ENCODE results near the gene KIF5A.

Gene KIF5A

DNA sequence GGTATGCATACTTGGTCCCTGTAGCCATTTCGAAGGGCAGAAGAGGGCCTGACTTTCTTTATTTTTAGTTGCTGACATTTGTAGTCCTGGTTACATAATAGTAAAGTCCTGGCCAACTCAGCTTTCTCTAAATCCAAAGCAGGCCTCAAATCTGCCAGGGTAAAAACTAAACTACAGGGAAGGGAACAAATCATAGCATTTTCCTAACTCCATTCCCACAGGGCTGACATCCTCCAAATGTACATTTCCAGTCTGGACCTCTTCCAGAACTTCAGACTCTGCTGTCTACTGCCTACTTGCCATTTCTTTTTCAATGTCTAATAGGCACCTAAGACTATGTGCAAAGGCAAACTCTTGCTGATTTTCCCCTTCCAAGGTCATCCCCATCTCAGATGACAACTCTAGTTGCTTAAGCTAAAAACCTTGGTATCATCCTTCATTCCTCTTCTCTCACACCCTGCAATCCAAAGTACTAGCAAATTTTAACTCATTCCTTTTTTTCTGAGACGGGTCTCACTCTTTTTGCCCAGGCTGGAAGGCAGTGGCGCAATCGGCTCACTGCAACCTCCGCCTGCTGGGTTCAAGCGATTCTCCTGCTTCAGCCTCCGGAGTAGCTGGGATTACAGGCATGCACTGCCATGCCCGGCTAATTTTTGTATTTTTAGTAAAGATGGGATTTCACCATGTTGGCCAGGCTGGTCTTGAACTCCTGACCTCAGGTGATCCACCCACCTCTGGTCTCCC is 31.5 kb upstream of the KIF5A start:
- TF ChIP-seq CTCF (IDR thresholded peaks at IDR 0.05; ENCODE audit: low read depth, low read length), result no peak
- peak overlapping the region; percentile 99 for H3K4me3 ChIP-seq (ENCODE audit: low read depth, low read length)

GRCh38 chr12:57518920-57519795 is 30.7 kb upstream of the KIF5A start:
- H3K4me3 ChIP-seq (ENCODE audit: low read depth, low read length), result peak overlapping the region; percentile 99
- no peak for TF ChIP-seq CTCF (IDR thresholded peaks at IDR 0.05; ENCODE audit: low read depth, low read length)

GRCh38 chr12:57519796-57520052 is 30.1 kb upstream of the KIF5A start:
- TF ChIP-seq CTCF (IDR thresholded peaks at IDR 0.05; ENCODE audit: low read depth, low read length), result no peak
- H3K4me3 ChIP-seq (ENCODE audit: low read depth, low read length), result peak overlapping the region; percentile 99

DNA sequence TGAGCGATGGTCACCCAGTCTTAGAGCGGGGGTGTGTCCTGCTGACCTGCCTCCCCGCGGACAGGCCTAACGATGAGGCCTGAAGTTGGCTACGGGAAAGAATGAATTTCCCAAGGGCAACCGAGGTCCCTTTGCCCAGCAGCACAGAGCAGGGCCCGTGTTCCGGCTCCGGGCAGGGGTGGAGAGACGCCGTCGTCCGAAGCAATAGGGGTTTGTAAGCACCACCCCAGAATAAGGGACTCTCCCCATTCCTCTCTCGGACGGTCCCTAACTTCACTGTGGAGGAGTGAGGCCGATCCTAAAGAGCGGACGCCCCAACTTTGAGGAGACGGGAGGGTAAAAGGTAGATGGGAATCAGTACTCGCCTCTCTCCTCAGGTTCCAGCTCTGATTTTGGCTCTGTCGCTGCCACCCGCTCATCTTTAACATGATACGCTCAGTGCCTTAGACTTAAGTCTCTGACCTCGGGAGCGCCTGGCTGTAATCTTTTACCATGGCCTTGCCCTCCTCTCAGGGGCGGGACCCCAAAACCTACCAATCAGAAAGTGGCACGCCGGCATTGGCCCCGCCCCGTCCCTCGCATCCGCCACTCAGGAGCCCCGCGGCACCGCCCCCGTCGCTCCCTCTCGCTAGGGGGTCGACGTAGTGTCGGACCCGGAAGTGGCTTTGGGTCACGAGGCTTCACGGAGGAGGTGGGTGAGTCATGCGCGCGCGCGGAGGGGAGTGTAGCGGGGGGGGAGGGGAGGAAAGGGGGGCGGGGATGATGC is 29.6 kb upstream of the KIF5A start, which contains the start of gene DDIT3:
DDIT3 (minus strand) TSS at position 462 of the 766 bp plus-strand sequence. CDS start 3,108 bp downstream, outside the sequence.
- H3K4me3 ChIP-seq (ENCODE audit: low read depth, low read length), result peak within 1 kb of the TSS; percentile 99
- no peak for TF ChIP-seq CTCF (IDR thresholded peaks at IDR 0.05; ENCODE audit: low read depth, low read length)

DNA sequence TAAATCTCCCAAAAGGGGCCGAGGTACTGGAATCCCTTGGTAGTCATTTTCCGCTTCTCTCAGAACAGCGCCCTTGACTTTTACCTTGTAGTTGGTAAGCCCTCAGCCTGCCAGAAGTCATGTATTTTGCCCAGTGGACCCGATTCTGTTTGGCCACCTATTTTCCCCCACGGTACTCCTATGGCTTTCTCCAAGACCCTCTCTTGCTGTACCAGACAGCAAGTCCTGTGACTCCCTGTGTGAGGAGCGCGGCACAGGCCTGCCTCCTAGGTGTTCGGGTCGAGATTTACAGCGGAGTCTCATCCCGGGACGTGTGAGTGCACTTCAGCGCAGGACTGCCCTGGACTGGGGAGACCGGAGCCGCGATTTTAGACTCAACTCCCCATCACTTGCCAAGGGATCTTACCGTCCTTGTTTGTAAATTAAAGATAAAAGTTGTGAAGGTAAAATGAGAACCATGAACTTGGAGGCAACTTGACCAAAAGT is 28.3 kb upstream of the KIF5A start:
- no peak for TF ChIP-seq CTCF (IDR thresholded peaks at IDR 0.05; ENCODE audit: low read depth, low read length)
- peak overlapping the region; percentile 35 for H3K4me3 ChIP-seq (ENCODE audit: low read depth, low read length)

DNA sequence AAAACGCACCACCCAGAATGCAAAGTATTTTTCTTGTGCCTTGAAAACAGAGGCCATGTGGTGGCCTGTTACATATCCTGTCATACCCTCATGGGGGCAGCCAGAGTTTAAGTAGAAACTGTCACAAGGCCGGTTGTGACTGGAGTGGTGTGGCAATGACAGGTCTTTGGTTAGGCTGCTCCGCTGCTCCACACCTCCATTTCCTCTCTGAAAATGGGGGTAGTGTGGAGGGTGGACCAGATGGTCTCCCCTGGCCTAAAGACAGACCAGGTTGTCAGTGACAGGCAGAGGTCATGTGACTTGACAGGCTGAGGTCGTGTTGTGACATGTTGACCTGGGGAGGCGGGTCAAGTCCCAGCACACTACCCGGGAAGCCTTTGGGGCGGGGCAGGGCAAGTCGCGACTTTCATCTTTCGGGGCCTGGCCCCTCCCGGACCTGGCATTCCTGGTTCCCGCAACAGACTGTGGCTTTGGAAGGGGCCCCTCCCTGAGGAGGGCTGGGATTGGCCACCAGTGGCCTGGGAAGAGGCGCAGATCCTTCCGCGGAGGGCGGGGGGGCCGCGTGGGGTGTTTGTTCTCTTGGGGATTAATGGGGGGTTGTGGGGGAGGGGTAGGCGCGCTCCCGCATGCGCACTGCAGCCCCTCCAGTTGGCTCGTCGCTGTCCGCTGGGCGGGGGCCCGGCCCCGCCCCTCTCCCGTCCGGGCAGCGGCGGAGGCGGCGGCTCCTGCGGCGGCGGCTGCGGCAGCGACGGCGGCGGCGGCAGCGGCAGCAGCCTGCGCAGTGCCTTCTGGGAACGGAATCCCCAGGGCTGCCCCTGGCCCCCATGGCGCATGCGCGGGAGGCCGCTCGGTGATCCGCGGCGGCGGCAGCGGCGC is 27.6 kb upstream of the KIF5A start, which contains the start of gene MBD6:
MBD6 (plus strand) TSS at position 814 of the 876 bp plus-strand sequence. CDS start 1,480 bp downstream, outside the sequence.
- TF ChIP-seq CTCF (IDR thresholded peaks at IDR 0.05; ENCODE audit: low read depth, low read length), result no peak
- peak within 1 kb of the TSS; percentile 85 for H3K4me3 ChIP-seq (ENCODE audit: low read depth, low read length)
